Measurements from ENCODE around the gene FAM90A1.
"Not testable (repeated sequence)": the region's sequence is repeated elsewhere in the genome, so short reads cannot be mapped to it uniquely, and the experiment has no call there.

Gene FAM90A1

GRCh38 chr12:8233935-8234495 lies 6.6 kb upstream of the FAM90A1 start:
- DNase-seq (ENCODE audit: low read depth, low spot score) = not testable (repeated sequence)

- not testable (repeated sequence) for DNase-seq (ENCODE audit: low read depth, low spot score)
These were observed 6.0 kb upstream of the FAM90A1 start for GRCh38 chr12:8233300-8233855.

- peak; percentile 95 for DNase-seq (ENCODE audit: low read depth, low spot score)
These were observed 4.5 kb upstream of the FAM90A1 start for GRCh38 chr12:8231666-8232608.

- DNase-seq (ENCODE audit: low read depth, low spot score) = not testable (repeated sequence)
These were observed 3.6 kb upstream of the FAM90A1 start for GRCh38 chr12:8231049-8231448.

- peak; percentile 23 for DNase-seq (ENCODE audit: low read depth, low spot score)
These were observed 2.1 kb upstream of the FAM90A1 start for GRCh38 chr12:8229486-8229885.

- DNase-seq (ENCODE audit: low read depth, low spot score) = not testable (repeated sequence)
These were observed 1.2 kb upstream of the FAM90A1 start for GRCh38 chr12:8228607-8229006.

- DNase-seq (ENCODE audit: low read depth, low spot score) = not testable (repeated sequence)
These were observed 287 bp upstream of the FAM90A1 start for GRCh38 chr12:8227732-8228077.

- DNase-seq (ENCODE audit: low read depth, low spot score) = no peak
These were observed 1.1 kb downstream of the FAM90A1 start for GRCh38 chr12:8226355-8226754.

GRCh38 chr12:8224782-8225181 lies 2.6 kb downstream of the FAM90A1 start:
- not testable (repeated sequence) for DNase-seq (ENCODE audit: low read depth, low spot score)

- not testable (repeated sequence) for DNase-seq (ENCODE audit: low read depth, low spot score)
These were observed 3.8 kb downstream of the FAM90A1 start for GRCh38 chr12:8223646-8224045.

- not testable (repeated sequence) for DNase-seq (ENCODE audit: low read depth, low spot score)
These were observed 5.1 kb downstream of the FAM90A1 start for GRCh38 chr12:8222303-8222702.

- not testable (repeated sequence) for DNase-seq (ENCODE audit: low read depth, low spot score)
These were observed 5.6 kb downstream of the FAM90A1 start for GRCh38 chr12:8221844-8222243.

- DNase-seq (ENCODE audit: low read depth, low spot score) = not testable (repeated sequence)
These were observed 6.0 kb downstream of the FAM90A1 start for GRCh38 chr12:8221375-8221774.

GRCh38 chr12:8218711-8219382 lies 8.6 kb downstream of the FAM90A1 start:
- DNase-seq (ENCODE audit: low read depth, low spot score) = peak; percentile 61

GRCh38 chr12:8197685-8198308 lies 29.6 kb downstream of the FAM90A1 start:
- not testable (repeated sequence) for DNase-seq (ENCODE audit: low read depth, low spot score)

GRCh38 chr12:8188088-8188487 lies 39.3 kb downstream of the FAM90A1 start:
- not testable (repeated sequence) for DNase-seq (ENCODE audit: low read depth, low spot score)

GRCh38 chr12:8184206-8184605 lies 43.2 kb downstream of the FAM90A1 start:
- not testable (repeated sequence) for DNase-seq (ENCODE audit: low read depth, low spot score)

GRCh38 chr12:8183346-8183745 lies 44.1 kb downstream of the FAM90A1 start:
- not testable (repeated sequence) for DNase-seq (ENCODE audit: low read depth, low spot score)

- not testable (repeated sequence) for DNase-seq (ENCODE audit: low read depth, low spot score)
These were observed 44.5 kb downstream of the FAM90A1 start for GRCh38 chr12:8182923-8183322.

GRCh38 chr12:8181271-8181670 lies 46.1 kb downstream of the FAM90A1 start:
- DNase-seq (ENCODE audit: low read depth, low spot score) = not testable (repeated sequence)

- peak; percentile 78 for DNase-seq (ENCODE audit: low read depth, low spot score)
These were observed 47.3 kb downstream of the FAM90A1 start for GRCh38 chr12:8179989-8180585.
